Fibroblast of lung (primary cell): ENCODE data around the gene HYAL2. TPM values are rescaled to one million over a fixed set of nuclear protein-coding genes. Genes with fewer than 3 reads are reported as not detected.
"Not testable (repeated sequence)": the region's sequence is repeated elsewhere in the genome, so short reads cannot be mapped to it uniquely, and the experiment has no call there.

Source experiments
- DNase-seq, 2 donors: peaks; one replicate each; pipeline versions ENCODE4 v3.0.0 to v3.0.0-alpha.2; 2010; ENCODE audit warnings: low read depth in 2 of 2
- H2AFZ ChIP-seq: 2 replicates; pipeline ENCODE4 v1.5.1; 2012; ENCODE audit warnings: low read length, control low read depth, inconsistent platforms
- H3K27ac ChIP-seq: 2 replicates; pipeline ENCODE4 v1.5.1; 2011; ENCODE audit warnings: low read length, control low read depth; ENCODE audit not compliant: insufficient read depth
- H3K27me3 ChIP-seq: 2 replicates; pipeline ENCODE4 v1.5.1; 2011; ENCODE audit warnings: mild to moderate bottlenecking, low read length; ENCODE audit not compliant: control insufficient read depth, insufficient read depth
- H3K36me3 ChIP-seq: 2 replicates; pipeline ENCODE4 v1.5.1; 2011; ENCODE audit warnings: low read length; ENCODE audit not compliant: control insufficient read depth, insufficient read depth
- H3K4me1 ChIP-seq: 2 replicates; pipeline ENCODE4 v1.5.1; 2011; ENCODE audit warnings: low read length; ENCODE audit not compliant: control insufficient read depth, insufficient read depth; ENCODE audit errors: extremely low read depth
- H3K4me2 ChIP-seq: 2 replicates; pipeline ENCODE4 v1.5.1; 2011; ENCODE audit warnings: low read length, control low read depth; ENCODE audit not compliant: insufficient read depth; ENCODE audit errors: extremely low read depth
- H3K4me3 ChIP-seq, 4 experiments: fragments of 200-600 bp in 1 of 4; sonication (generic) in 1 of 4; replicated peaks in 1 of 4; 2 replicates each; pipeline ENCODE4 v1.5.1; 2011 to 2016; ENCODE audit warnings: low read length in 4 of 4, low read depth in 3 of 4, mild to moderate bottlenecking in 3 of 4, control low read depth in 2 of 4, inconsistent platforms in 1 of 4, mixed read lengths in 1 of 4; ENCODE audit not compliant: insufficient read depth in 1 of 4; ENCODE audit errors: control extremely low read depth in 1 of 4
- H3K79me2 ChIP-seq: 2 replicates; pipeline ENCODE4 v1.5.1; 2012; ENCODE audit warnings: mild to moderate bottlenecking, low read length, inconsistent platforms; ENCODE audit not compliant: control insufficient read depth, insufficient read depth
- H3K9ac ChIP-seq: 2 replicates; pipeline ENCODE4 v1.5.1; 2011; ENCODE audit warnings: mild to moderate bottlenecking, low read length, control low read depth; ENCODE audit not compliant: insufficient read depth
- H3K9me3 ChIP-seq: 2 replicates; pipeline ENCODE4 v1.5.1; 2012; ENCODE audit warnings: low read depth, low read length; ENCODE audit not compliant: control insufficient read depth, insufficient read depth
- H4K20me1 ChIP-seq: 2 replicates; pipeline ENCODE4 v1.5.1; 2011; ENCODE audit warnings: low read length; ENCODE audit not compliant: control insufficient read depth, insufficient read depth; ENCODE audit errors: extremely low read depth
- EZH2 ChIP-seq: IDR thresholded peaks from 2 replicates; pipeline ENCODE4 v1.5.1; 2012; ENCODE audit warnings: low read length, control low read depth, mild to moderate bottlenecking; ENCODE audit errors: missing control alignments
- polyA plus RNA-seq, 2 donors: library from polyadenylated mRNA; depleted of rRNA in 1 of 2; stranded (reverse) in 1 of 2; unstranded in 1 of 2; fragments of >200 nt; gene quantifications; 2 replicates each; pipeline ENCODE4 v1.2.1, GENCODE V29; 2011 to 2012; ENCODE audit warnings: missing spikeins in 1 of 2
- total RNA-seq: library from RNA; depleted of rRNA; stranded (reverse); fragments of >200 nt; gene quantifications from 2 replicates; pipeline ENCODE4 v1.2.1, GENCODE V29; 2014
- TF ChIP-seq, protein P1 (sequence below), 2 donors: IDR thresholded peaks in 1 of 2; conservative IDR thresholded peaks in 1 of 2; 1 replicate in 1 of 2; 2 replicates in 1 of 2; pipeline ENCODE4 v1.5.1; 2011 to 2012; ENCODE audit warnings: low read length in 2 of 2, control low read depth in 1 of 2, inconsistent platforms in 1 of 2, low read depth in 1 of 2, mild to moderate bottlenecking in 1 of 2

The HYAL2 gene
- total and polyA plus RNA-seq, 2 donors (not counting 1 experiment from before 2014, with no cell fraction given): 35.1 to 52.5 TPM

DNA sequence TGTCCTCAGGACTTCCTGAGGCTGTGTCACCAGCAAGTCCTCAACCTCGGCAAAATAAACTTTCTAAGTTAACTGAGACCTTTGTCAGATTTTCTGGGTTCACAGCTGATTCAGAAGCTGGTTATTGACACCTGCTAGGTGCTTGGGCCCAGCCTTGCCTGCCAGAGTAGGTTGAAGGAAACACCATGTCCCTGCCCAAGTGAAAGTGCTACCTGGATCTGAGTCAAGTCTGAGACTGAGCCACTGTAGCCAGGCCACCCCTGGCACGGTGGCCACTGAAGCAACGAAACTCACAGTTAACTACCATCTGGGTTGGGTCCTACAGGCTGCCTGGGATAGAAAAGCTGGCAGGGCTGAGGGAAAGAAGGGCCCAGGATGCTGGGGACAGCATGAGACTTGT lies 8.2 kb downstream of the HYAL2 start:
- Histone ChIP-seq H2AFZ (no peak overlapping the region), H3K4me1 (peaks cover 2% of the 10 kb centered on the region), H3K9me3 (no peaks in the 10 kb centered on the region), H3K27ac (no peak overlapping the region), H3K27me3 (no peaks in the 10 kb centered on the region), H4K20me1 (no peaks in the 10 kb centered on the region), H3K79me2 (peaks cover 11% of the 10 kb centered on the region), H3K4me2 (no peak overlapping the region), H3K9ac (no peak overlapping the region), H3K4me3 (no peak overlapping the region), H3K36me3 (peaks cover 16% of the 10 kb centered on the region)
- DNase-seq: no peak
- TF ChIP-seq EZH2: no peak
- TF ChIP-seq, protein P1, sequence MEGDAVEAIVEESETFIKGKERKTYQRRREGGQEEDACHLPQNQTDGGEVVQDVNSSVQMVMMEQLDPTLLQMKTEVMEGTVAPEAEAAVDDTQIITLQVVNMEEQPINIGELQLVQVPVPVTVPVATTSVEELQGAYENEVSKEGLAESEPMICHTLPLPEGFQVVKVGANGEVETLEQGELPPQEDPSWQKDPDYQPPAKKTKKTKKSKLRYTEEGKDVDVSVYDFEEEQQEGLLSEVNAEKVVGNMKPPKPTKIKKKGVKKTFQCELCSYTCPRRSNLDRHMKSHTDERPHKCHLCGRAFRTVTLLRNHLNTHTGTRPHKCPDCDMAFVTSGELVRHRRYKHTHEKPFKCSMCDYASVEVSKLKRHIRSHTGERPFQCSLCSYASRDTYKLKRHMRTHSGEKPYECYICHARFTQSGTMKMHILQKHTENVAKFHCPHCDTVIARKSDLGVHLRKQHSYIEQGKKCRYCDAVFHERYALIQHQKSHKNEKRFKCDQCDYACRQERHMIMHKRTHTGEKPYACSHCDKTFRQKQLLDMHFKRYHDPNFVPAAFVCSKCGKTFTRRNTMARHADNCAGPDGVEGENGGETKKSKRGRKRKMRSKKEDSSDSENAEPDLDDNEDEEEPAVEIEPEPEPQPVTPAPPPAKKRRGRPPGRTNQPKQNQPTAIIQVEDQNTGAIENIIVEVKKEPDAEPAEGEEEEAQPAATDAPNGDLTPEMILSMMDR (conservative IDR thresholded peaks at IDR 0.05 in 1 of 2, IDR thresholded peaks at IDR 0.05 in 1 of 2; ENCODE audit: low read depth in 1 of 2, low read length in 2 of 2): no peak

DNA sequence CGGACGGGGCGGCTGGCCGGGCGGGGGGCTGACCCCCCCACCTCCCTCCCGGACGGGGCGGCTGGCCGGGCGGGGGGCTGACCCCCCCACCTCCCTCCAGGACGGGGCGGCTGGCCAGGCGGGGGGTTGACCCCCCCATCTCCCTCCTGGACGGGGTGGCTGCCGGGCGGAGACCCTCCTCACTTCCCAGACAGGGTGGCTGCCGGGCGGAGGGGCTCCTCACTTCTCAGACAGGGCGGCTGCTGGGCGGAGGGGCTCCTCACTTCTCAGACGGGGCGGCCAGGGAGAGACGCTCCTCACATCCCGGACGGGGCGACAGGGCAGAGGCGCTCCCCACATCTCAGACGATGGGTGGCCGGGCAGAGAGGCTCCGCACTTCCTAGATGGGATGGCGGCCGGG lies 10.5 kb downstream of the HYAL2 start:
- not testable (repeated sequence) for H2AFZ ChIP-seq, H4K20me1 ChIP-seq, H3K36me3 ChIP-seq, H3K9ac ChIP-seq, H3K9me3 ChIP-seq, H3K4me2 ChIP-seq, DNase-seq, H3K4me1 ChIP-seq, H3K27me3 ChIP-seq, H3K27ac ChIP-seq, H3K4me3 ChIP-seq, H3K79me2 ChIP-seq

DNA sequence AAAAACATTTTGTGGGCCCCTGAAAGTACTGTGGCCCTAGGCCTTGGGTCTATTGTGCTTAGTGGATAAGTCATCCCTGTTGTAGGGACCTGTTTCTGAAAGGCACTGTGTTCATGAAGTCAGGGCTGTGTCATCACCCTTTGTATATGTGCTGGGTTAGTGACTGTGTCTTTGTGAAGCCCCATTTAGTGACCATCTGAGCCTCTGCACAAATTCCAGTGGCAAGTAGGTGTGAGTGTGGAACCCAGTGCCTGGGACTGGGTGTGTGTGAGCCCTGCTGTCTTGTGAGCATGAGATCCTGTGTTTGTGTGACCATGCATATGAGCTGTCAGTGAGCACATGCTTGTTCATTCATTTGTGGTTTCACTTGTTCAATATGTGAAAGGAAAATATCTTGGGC lies 17.9 kb downstream of the HYAL2 start:
- H3K27ac ChIP-seq: no peak overlapping the region
- no peak overlapping the region for H3K9ac ChIP-seq
- no peak overlapping the region for H3K4me2 ChIP-seq
- H3K27me3 ChIP-seq: no peaks in the 10 kb centered on the region
- no peaks in the 10 kb centered on the region for H3K79me2 ChIP-seq
- no peaks in the 10 kb centered on the region for H3K9me3 ChIP-seq
- no peak overlapping the region for H3K4me3 ChIP-seq
- no peaks in the 10 kb centered on the region for H3K36me3 ChIP-seq
- peak in 1 of 2 donors; percentile 39 for DNase-seq
- TF ChIP-seq, protein P1 (conservative IDR thresholded peaks at IDR 0.05 in 1 of 2, IDR thresholded peaks at IDR 0.05 in 1 of 2; ENCODE audit: low read depth in 1 of 2, low read length in 2 of 2): no peak
- TF ChIP-seq EZH2: no peak
- peaks cover 10% of the 10 kb centered on the region for H3K4me1 ChIP-seq
- H4K20me1 ChIP-seq: no peaks in the 10 kb centered on the region
- no peak overlapping the region for H2AFZ ChIP-seq
